Right cardiac atrium (tissue), 5 donors: ENCODE data around the gene CCDC120. TPM values are rescaled to one million over a fixed set of nuclear protein-coding genes. Genes with fewer than 3 reads are reported as not detected.

Experiments used
- ATAC-seq, 2 donors: fragments of 200-7000 bp; cut with Tn5 transposase; one replicate each; pipeline versions ENCODE4 v1.8.0 to v1.9.1; 2020; ENCODE audit warnings: moderate library complexity in 2 of 2, mild to moderate bottlenecking in 1 of 2
- DNase-seq, 3 donors: peaks; one replicate each; pipeline ENCODE4 v3.0.0-alpha.2; 2020
- H3K27ac ChIP-seq: one replicate; pipeline ENCODE4 v1.5.1; 2013; ENCODE audit warnings: mild to moderate bottlenecking, low read length, control low read depth, moderate library complexity
- H3K27me3 ChIP-seq: one replicate; pipeline ENCODE4 v1.6.1; 2013; ENCODE audit not compliant: control insufficient read depth, insufficient read depth
- H3K4me1 ChIP-seq: one replicate; pipeline ENCODE4 v1.6.1; 2013; ENCODE audit warnings: low read length; ENCODE audit not compliant: control insufficient read depth, insufficient read depth
- H3K4me3 ChIP-seq: one replicate; pipeline ENCODE4 v1.5.1; 2013; ENCODE audit warnings: low read length, control low read depth
- H3K9me3 ChIP-seq: one replicate; pipeline ENCODE4 v1.6.1; 2013; ENCODE audit warnings: low read length; ENCODE audit not compliant: control insufficient read depth
- WGBS: extraction: QIAGEN DNeasy Blood & Tissue Kit; methylation state at CpG from one replicate; pipeline ENCODE4 v1.1.7; 2013; 5-methylcytosine and 5-hydroxymethylcytosine counted together
- intact Hi-C, 4 donors: fragments of 100-400 bp; cut with DNase I; formaldehyde crosslinking; loops; one replicate each; pipeline versions ENCODE4 v1.11.0 to v1.14.0; 2022 to 2023
- polyA plus RNA-seq: library from polyadenylated mRNA; stranded (reverse); fragments of 200-250 nt; gene quantifications from one replicate; pipeline ENCODE4 v1.2.3, GENCODE V29; 2013
- total RNA-seq, 4 donors: library from RNA; stranded (reverse); fragmentation: NEBNext Ultra II Directional; extraction: Animal tissue kit (Norgen Biotek cat#: 25700); gene quantifications; one replicate each; pipeline ENCODE4 v1.2.1, GENCODE V29; 2021
- donor health status: healthy with polysubstance abuse.
- donor health status: DM: no; HTN: yes; CAD: no.
- donor health status: DM: no; HTN: no; CAD: no.
- donor health status: DM: no; HTN: yes; CAD: no; lungs with severe emphysema.
- donor health status: DM: yes; HTN: yes; CAD: no.

The CCDC120 gene
- total and polyA plus RNA-seq, 5 donors: 1.2 to 2.7 (median 1.9) TPM

DNA sequence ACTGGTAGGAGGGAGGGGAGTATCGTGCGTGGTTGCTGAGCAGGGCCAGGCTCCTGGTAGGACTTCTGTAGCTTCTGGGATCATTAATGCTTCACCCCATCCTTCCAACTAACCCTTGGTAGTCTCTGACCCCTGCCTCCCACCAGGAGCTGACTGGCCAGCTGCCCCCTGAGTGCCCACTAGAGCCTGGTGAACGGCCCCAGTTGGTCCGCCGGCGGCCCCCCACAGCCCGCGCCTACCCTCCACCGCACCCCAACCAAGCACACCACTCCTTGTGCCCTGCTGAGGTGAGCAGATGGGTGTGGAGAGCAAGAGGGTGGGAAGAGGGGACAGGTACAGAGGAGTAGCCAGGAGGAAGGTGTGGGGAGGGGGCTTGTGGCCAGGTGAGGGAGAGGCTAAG, 4.9 kb downstream of the CCDC120 start:
- ATAC-seq (no peak), DNase-seq (no peak)
- H3K27me3 ChIP-seq: no peaks in the 10 kb centered on the region
- no peak overlapping the region for H3K27ac ChIP-seq
- intact Hi-C loops: no loop called here
- WGBS: 98% methylated on average over 9 of the region's 9 CpGs
- H3K4me3 ChIP-seq: no peak overlapping the region
- no peaks in the 10 kb centered on the region for H3K9me3 ChIP-seq
- H3K4me1 ChIP-seq: no peaks in the 10 kb centered on the region

DNA sequence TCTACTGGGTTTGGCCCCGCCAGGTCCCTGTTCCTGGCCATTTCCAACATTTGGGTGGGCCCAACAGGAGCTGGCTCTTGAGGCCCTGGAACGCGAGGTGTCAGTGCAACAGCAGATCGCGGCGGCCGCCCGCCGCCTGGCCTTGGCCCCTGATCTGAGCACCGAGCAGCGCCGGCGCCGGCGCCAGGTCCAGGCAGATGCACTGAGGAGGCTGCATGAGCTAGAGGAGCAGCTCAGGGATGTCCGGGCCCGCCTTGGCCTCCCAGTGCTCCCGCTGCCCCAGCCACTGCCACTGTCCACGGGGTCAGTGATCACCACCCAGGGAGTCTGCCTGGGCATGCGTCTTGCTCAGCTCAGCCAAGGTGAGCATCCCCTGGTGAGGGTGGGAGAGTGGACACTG, 5.5 kb downstream of the CCDC120 start:
- H3K27me3 ChIP-seq: no peaks in the 10 kb centered on the region
- H3K4me3 ChIP-seq: no peak overlapping the region
- intact Hi-C loops: no loop called here
- H3K4me1 ChIP-seq: no peaks in the 10 kb centered on the region
- WGBS: 96% methylated on average over 20 of the region's 20 CpGs
- ATAC-seq (no peak), DNase-seq (no peak)
- no peak overlapping the region for H3K27ac ChIP-seq
- no peaks in the 10 kb centered on the region for H3K9me3 ChIP-seq

- ATAC-seq (no peak), DNase-seq (no peak)
- WGBS: 86% methylated on average over 8 of the region's 8 CpGs
- no peak overlapping the region for H3K4me3 ChIP-seq
- H3K4me1 ChIP-seq: no peaks in the 10 kb centered on the region
- H3K27me3 ChIP-seq: no peaks in the 10 kb centered on the region
- no peak overlapping the region for H3K27ac ChIP-seq
- no peaks in the 10 kb centered on the region for H3K9me3 ChIP-seq
- intact Hi-C loops: no loop called here
Measured at GRCh38 chrX:49064735-49065134, 5.9 kb downstream of the CCDC120 start.

DNA sequence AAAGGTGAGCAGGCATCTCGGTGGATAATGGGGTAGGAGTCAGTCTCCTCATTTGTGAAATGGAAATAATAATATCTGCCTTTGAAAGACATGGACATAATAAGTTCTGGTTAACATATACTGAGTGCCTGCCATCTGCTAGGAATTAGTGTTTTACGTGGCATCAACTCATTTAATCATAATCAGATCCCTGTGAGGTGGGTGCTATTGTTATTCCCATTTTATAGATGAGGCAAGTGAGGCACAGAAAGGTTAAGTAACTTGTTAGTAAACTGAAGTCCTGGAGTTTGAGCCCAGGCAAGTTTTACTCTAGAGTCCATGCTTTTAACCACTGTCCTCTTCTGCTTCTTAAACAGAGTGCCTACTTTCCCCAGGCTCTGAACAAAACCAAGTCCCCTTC, 7.5 kb downstream of the CCDC120 start:
- ATAC-seq (no peak), DNase-seq (no peak)
- Histone ChIP-seq H3K4me3 (no peak overlapping the region), H3K4me1 (no peaks in the 10 kb centered on the region), H3K27me3 (no peaks in the 10 kb centered on the region), H3K9me3 (no peaks in the 10 kb centered on the region), H3K27ac (no peak overlapping the region)
- intact Hi-C loops: no loop called here
- WGBS: 93% methylated on average over 2 of the region's 2 CpGs

- DNase-seq (no peak), ATAC-seq (no peak)
- intact Hi-C loops: no loop called here
- Histone ChIP-seq H3K4me1 (no peaks in the 10 kb centered on the region), H3K4me3 (no peak overlapping the region), H3K27ac (no peak overlapping the region), H3K9me3 (no peaks in the 10 kb centered on the region), H3K27me3 (no peaks in the 10 kb centered on the region)
- 73% methylated on average over 9 of the region's 9 CpGs for WGBS
Measured at GRCh38 chrX:49066690-49067089, 7.9 kb downstream of the CCDC120 start.

- Histone ChIP-seq H3K27me3 (no peaks in the 10 kb centered on the region), H3K27ac (no peak overlapping the region), H3K4me3 (no peak overlapping the region), H3K9me3 (no peaks in the 10 kb centered on the region), H3K4me1 (no peaks in the 10 kb centered on the region)
- intact Hi-C loops: no loop called here
- no peak for ATAC-seq
- WGBS: 91% methylated on average over 41 of the region's 41 CpGs
- DNase-seq: no peak
Measured at GRCh38 chrX:49067285-49068120, 8.7 kb downstream of the CCDC120 start.

DNA sequence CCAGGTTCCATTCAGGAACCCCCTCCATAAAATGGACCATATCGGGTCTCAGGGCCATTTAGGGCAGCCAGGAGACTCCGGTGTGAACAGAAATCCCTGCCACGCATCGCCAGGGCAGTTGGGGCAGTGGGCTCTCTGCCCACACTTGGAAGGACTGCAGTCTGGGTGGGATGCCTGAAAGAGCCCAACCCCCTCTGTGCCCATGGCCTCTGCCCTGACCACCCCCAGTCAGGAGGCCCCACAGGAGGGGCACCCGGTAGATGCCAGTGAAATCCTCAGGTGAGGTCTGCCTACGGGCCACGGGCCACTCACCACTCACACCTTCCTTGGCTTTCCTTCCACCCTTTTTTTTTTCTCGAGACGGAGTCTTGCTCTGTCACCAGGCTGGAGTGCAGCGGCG, 10.2 kb downstream of the CCDC120 start:
- Histone ChIP-seq H3K4me3 (no peak overlapping the region), H3K4me1 (peaks cover 4% of the 10 kb centered on the region), H3K27me3 (no peaks in the 10 kb centered on the region), H3K9me3 (no peaks in the 10 kb centered on the region), H3K27ac (no peak overlapping the region)
- intact Hi-C loops: no loop called here
- 89% methylated on average over 11 of the region's 11 CpGs for WGBS
- DNase-seq (no peak), ATAC-seq (no peak)

DNA sequence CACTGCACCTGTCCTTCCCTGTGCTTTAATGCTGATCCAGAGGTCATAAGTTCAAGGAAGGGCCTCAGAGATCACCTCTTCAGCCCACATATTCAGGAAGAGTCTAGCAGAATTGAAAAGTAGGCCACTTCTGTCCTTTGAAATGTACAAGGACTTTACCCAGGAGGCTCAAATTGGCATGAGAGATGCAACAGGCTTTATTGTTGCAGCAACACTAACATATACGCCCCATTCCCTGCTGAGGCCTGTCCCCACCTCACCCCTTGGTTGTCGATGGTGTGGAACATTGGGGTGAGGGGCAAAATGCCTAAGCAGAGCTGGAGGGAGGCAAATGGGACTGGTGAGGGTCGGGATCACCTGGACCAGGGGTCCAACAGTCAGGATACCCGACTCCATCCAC, 12.2 kb downstream of the CCDC120 start:
- Histone ChIP-seq H3K27me3 (no peaks in the 10 kb centered on the region), H3K4me3 (no peak overlapping the region), H3K9me3 (no peaks in the 10 kb centered on the region), H3K27ac (no peak overlapping the region), H3K4me1 (peaks cover 4% of the 10 kb centered on the region)
- no peak for ATAC-seq
- no peak for DNase-seq
- WGBS: 83% methylated on average over 4 of the region's 4 CpGs
- intact Hi-C loops: no loop called here

DNA sequence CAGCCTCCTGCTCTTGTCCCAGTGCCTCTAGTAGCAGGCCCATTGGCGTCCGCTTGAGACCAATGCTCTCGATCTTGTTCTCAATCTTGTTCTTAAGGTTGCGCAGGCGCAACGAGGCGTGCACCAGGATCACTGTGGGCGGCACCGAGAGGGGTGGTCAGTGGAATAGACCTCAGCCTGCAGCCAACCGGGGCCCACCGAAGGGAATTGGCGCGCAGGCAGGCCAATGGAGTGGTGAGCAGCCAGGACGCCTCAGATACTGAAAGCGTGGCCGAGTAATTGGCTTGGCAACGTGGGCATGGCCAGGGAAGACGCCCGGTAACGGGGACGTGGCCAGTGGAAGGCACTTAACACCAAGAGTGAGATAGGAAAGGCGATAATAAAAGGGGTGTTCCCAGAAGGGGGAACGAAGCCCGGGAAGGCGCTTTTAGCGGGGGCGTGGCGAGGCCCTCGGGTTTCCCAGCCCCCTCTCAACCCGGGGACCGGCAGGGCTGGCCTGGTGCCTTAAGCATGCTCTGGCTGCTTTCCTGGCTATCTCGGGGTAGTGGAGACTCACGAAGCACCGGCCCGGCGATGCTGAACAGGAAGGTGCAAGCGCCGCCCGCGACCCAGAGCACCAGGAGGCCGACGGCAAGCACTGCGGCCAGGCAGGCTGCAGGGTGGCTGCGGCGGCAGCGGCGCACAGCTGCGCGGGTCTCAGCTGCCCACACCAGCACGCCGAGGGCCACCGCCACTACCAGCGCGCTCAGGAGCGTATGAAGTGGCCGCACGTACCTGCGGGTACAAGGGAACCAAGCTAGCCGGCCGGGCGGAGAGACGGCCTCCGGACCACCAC, 13.3 kb downstream of the CCDC120 start:
- H3K27ac ChIP-seq: peak overlapping the region; percentile 54
- peak; percentile 82 to 84 for ATAC-seq
- peak; percentile 87 to 94 (median 93) for DNase-seq
- no peaks in the 10 kb centered on the region for H3K9me3 ChIP-seq
- H3K4me3 ChIP-seq: peak overlapping the region; percentile 47
- H3K27me3 ChIP-seq: no peaks in the 10 kb centered on the region
- H3K4me1 ChIP-seq: peaks cover 4% of the 10 kb centered on the region
- intact Hi-C loops: no loop called here
- 30% methylated on average over 60 of the region's 63 CpGs for WGBS

- peaks cover 4% of the 10 kb centered on the region for H3K4me1 ChIP-seq
- no peaks in the 10 kb centered on the region for H3K9me3 ChIP-seq
- WGBS: 22% methylated on average over 10 of the region's 10 CpGs
- intact Hi-C loops: no loop called here
- H3K4me3 ChIP-seq: peak overlapping the region; percentile 47
- H3K27me3 ChIP-seq: no peaks in the 10 kb centered on the region
- peak in 1 of 2 donors; percentile 0 for ATAC-seq
- no peak for DNase-seq
- H3K27ac ChIP-seq: no peak overlapping the region
Measured at GRCh38 chrX:49072712-49073095, 13.9 kb downstream of the CCDC120 start.
